Activated T-cell treated with anti-CD3 and anti-CD28 coated beads for 1 hour (primary cell): ENCODE data around the gene PADI6.

Experiments used
- DNase-seq: peaks from one replicate; pipeline ENCODE4 v3.0.0-alpha.2; 2020; ENCODE audit warnings: low read depth

Gene PADI6

DNA sequence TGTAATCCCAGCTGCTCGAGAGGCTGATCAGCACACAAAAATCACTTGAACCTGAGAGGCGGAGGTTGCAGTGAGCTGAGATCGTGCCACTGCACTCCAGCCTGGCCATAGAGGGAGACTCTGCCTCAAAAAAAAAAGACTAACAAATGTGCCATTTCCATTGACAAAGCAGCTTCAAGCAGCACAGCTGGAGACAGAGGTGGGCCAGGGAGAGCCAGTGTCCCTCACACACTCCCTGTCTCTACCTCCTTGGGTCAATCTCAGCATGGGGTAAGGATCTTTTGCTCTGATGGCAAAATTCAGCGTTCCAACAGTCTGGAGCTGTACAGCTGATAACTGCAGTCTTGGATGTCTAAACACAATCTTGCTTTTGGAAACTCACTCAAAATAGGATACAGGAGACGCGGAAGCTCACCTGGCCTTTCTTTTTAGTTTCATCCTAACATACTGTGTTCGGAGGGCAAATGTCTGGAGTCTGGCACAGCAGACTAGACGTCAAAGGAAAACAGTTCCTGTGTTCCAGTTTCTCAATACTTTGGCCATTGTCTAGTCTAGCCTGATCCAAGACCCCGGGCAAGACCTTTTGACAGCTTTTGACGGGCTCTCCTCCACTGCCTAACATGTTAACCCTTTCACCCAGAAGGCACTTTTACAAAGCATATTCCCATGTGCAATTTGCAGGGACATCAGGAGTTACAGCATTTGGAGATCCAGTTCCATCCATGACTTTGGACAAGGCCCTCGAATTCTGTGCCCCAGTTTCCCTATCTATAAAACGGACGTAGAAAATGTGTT lies 64.6 kb downstream of the PADI6 start:
- no peak for DNase-seq

DNA sequence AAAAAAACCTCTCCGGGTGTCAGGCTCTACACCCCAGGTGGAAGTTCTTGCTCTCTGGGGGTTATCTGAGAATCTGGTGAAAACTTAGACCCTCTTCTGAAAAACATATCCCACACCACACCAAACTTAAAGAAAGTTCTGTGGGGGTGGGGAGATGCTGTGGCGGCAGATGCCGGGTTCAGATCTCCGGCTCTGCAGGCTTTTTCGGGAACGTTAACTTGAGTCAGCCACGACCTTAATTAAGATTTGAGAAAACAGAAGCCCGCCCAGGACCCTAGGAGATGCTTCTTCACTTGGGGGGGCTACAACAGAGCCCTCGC lies 65.2 kb downstream of the PADI6 start:
- no peak for DNase-seq

DNA sequence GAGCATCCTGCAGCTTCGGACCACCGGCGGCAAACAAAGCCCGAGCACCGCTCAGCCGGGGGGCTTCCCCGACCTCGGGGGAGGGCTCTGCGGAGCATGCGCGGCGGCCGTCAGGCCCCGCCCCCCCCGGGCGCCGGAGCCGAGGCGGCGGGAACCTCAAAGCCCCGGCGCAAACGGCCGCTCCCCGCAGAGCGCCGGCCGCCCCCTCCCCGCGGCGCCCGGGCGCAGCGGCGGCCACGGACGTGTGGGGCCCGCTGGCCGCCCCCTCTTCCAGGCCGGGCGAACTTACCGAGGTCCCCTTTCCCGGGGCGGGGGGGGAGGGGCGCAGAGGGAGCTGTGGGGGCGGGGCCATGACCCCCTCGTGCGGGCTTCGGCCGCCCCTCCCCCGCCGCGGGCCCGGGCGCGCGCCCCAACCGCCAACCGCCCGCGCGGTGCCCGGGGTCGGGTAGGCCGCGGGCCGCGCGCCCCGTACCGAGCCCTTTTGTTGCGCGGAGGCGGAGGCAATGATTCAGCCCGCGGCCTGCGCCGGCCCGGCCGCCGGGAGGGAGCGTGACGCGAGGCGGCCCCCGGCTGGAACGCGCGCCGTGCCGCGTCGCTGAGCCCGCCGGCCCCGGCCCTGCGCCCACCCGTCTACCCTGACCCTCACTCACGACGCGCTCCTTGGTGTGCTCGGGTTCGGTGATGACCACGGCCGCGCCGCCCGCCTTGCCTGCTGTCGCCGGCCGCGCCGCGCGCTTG lies 65.8 kb downstream of the PADI6 start:
- DNase-seq: peak; percentile 35

GRCh38 chr1:17438318-17439249 lies 66.6 kb downstream of the PADI6 start:
- DNase-seq: peak; percentile 43

- peak; percentile 64 for DNase-seq
These were observed 67.5 kb downstream of the PADI6 start, which contains the start of gene RCC2 for GRCh38 chr1:17439250-17440073. Gene RCC2, minus strand, starts transcription at chr1:17439677. Its CDS starts 1,163 bp downstream, at chr1:17438514.

DNA sequence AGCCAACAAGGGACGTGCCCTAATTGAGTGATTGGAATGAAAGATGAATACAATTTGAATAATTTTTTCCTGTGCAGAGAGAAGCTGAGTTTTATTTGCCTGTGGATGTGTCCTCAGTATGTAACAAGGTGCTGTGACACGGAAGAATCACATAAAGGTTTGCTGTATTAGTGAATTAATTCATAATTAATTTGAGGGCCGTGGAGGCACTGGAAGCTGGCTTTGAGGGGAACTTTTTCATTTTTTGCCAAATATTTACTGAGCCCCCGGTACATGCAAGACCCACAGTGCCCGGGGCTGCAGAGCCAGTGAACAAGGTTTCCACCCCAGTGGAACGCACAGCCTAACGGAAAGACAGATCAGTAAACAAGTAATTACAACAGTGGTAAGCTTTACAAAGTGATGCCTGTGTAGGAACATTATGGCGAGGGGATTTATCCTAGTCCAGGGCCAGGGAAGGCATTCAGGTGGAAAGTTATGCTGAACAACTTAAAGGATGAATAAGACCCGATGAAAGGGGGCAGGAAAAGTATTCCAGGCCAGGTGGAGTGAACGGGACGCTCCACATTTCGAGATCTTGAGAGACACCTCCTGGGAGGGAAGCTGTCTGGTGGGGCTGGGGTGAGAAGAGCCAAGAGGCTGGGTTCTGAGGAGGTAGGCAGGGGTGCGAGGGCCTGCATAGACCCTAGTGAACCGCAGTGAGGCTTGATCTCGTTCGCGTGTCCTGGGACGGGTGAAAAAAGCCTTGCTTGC lies 68.3 kb downstream of the PADI6 start:
- no peak for DNase-seq

- DNase-seq: no peak
These were observed 68.8 kb downstream of the PADI6 start for GRCh38 chr1:17440827-17441168.

DNA sequence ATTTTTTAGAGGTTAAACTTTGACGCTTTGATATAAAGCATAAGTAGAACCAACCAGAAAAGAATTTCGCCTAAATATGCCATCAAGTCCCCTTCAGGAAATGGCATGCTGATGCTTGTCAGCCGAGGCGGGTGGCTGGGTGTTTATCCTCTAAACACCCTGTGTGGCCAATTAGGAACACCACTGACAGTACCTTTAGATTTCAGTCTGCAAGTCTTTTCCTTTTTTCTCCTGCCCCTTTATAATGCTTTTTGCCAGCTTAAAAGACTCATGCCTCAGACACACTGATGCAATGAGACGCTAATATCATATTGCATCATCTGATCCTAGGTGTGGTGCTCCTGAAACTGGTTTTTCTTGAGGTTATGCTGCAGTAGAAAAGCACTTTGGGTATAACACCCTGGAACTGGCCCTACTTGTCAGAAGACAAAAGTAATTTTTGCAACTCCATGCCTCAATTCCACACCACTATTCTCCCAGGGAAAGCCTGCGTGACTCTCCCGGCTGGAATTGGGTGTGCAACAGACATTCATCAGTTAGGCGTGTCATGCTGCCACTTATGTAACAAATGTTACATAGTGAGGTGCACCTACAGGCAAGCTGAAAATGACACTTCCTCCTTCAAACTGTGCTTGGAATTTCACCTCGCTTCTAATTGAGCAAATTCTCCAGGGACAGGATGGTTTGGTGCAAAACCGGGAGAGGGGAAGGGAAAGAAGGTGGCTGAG lies 69.4 kb downstream of the PADI6 start:
- DNase-seq: no peak

DNA sequence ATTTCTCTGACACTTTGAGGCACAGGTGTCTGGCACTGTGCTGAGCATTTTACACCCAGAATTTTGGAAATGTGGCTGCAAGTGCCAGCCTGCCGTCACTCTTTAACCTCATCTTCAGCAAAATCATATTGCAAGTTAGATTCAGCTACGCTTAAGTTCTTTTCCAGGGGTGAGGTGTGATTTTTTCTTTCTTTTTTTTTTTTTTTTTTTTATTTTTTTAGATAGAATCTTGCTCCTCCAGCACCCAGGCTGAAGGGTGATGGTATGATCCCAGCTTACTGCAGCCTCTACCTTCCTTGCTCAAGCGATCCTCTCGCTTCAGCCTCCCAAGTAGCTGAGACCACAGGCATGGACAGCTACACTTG lies 70.0 kb downstream of the PADI6 start:
- DNase-seq: no peak

DNA sequence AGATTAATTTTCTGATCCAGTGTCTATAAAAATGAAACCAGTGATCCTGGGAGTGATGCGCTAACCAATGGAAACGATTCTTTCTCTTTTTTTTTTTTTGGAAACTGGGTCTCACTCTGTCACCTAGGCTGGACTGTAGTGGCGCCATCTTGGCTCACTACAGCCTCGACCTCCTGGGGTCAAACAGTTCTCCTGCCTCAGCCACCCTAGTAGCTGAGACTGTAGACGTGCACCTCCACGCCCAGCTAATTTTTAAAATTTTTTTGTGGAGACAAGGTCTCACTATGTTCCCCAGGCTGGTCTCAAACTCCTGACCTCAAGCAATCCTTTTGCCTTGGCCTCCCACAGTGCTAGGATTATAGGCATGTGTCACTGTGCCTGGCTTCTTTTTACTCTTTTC lies 70.8 kb downstream of the PADI6 start:
- DNase-seq: no peak

GRCh38 chr1:17447501-17447992 lies 75.6 kb downstream of the PADI6 start:
- no peak for DNase-seq
